ENCODE results near the gene TNS1.

Gene TNS1

DNA sequence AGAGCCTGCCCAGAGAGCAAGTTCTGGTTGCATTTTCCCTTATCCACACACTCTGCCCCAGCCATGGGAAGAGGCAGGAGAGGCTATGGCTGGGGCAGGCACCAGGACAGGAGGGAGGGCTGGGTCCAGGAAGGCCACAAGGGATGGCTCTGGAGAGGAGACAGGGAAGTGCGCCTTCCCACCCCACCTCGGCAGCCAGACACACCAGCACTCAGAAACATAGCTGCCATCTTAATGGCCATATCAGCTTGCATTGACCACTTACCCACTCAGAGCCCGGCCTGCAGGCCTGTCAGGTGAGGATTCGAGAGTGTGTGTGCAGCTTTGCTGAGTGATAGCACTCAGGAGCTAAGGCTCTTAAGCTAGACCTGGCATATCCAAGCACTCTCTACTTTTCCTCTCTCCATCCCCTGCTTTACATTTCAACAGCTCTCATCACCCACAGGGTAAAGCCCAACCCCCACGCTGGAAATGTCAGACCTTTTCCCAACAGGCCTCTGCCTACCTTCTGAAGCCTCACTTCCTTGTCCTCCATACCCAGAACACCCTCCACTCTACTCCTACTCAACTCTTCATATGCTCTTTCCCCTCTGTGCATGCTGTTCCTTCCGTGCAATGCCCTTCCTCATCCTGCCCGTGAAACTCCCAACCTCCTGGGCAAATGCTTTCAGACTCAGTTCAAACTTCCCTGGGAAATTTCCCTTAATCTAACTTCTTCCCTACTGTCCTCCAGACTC lies 147.9 kb downstream of the TNS1 start:
- intact Hi-C loops (cut with micrococcal nuclease), result no loop called here
- peaks cover 50% of the 10 kb centered on the region for H3K36me3 Mint-ChIP-seq (ENCODE audit: low read depth)
- peaks cover 61% of the 10 kb centered on the region for H3K27me3 Mint-ChIP-seq
- H3K27ac Mint-ChIP-seq, result no peak overlapping the region
- no peaks in the 10 kb centered on the region for H3K9me3 Mint-ChIP-seq
- H3K4me1 Mint-ChIP-seq (ENCODE audit: low read depth), result peaks cover 50% of the 10 kb centered on the region
- no peak overlapping the region for H3K4me3 Mint-ChIP-seq

GRCh38 chr2:217853961-217854360 lies 148.8 kb downstream of the TNS1 start:
- Mint-ChIP-seq H3K9me3 (no peaks in the 10 kb centered on the region), H3K4me3 (no peak overlapping the region), H3K36me3 (ENCODE audit: low read depth) (peaks cover 48% of the 10 kb centered on the region), H3K27me3 (peaks cover 68% of the 10 kb centered on the region), H3K4me1 (ENCODE audit: low read depth) (peaks cover 59% of the 10 kb centered on the region), H3K27ac (peak overlapping the region; percentile 3)
- intact Hi-C loops (cut with micrococcal nuclease), result no loop called here

DNA sequence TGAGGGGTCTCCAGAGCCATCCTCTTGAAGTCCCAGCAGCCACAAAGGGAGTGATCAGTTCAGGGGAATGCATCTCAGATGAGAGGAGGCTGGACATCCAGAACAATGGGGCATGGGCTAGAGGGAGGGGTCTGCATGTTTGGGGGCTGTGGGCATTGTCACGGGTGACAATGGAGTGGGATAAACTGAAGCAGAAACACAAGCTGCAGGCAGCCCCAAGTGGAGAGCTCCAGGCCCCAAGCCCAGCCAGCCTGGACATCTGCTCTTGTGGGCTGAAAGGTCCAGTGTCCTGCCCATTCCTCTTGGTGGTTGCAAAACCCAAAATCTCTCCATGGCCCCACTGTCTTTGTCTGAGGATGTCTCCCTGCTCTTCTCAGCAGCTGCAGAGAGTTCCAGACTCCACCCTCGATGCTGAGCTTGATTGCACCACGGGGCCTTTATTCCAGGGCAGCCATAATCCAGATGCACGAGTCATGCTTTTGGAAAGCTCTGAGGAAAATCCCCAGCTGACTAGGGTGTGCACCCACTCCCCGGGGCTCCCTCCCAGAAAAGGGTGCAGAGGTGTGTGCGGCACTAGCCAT lies 149.4 kb downstream of the TNS1 start:
- no peak overlapping the region for H3K4me3 Mint-ChIP-seq
- peak overlapping the region; percentile 3 for H3K27ac Mint-ChIP-seq
- H3K27me3 Mint-ChIP-seq, result peaks cover 69% of the 10 kb centered on the region
- H3K9me3 Mint-ChIP-seq, result no peaks in the 10 kb centered on the region
- peaks cover 48% of the 10 kb centered on the region for H3K36me3 Mint-ChIP-seq (ENCODE audit: low read depth)
- H3K4me1 Mint-ChIP-seq (ENCODE audit: low read depth), result peaks cover 64% of the 10 kb centered on the region
- intact Hi-C loops (cut with micrococcal nuclease), result no loop called here

DNA sequence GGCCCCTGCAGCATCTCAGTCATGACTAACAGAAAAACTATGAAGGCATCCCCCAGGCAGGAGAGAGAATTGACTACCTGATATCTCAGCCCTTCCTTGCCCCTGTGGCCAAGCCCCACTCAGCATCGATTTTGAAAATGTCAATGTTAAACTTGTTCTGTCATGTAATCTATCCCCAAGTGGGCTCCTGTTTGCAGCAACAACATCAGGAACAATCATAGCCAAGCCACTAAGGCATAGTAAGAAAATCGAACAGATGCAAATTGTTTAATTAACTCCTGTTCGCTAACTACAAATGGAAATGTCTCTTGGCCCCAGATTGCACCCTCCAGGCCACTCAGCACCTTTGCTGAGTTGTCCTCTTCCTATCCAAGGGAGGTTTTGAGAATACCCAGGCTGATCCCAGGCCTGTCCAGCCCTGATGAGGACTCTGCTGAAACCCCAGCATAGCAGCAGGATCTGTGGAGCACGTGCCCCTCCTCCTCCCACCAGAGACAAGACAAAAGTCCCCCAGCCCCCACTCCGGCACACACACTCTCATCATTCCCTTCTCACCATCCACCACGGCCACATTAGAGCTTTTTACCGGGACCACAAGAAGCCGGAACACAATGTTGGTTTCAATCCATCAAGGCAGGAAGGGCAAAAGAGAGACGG lies 150.1 kb downstream of the TNS1 start:
- Mint-ChIP-seq H3K27me3 (peaks cover 65% of the 10 kb centered on the region), H3K4me1 (ENCODE audit: low read depth) (peaks cover 66% of the 10 kb centered on the region)

DNA sequence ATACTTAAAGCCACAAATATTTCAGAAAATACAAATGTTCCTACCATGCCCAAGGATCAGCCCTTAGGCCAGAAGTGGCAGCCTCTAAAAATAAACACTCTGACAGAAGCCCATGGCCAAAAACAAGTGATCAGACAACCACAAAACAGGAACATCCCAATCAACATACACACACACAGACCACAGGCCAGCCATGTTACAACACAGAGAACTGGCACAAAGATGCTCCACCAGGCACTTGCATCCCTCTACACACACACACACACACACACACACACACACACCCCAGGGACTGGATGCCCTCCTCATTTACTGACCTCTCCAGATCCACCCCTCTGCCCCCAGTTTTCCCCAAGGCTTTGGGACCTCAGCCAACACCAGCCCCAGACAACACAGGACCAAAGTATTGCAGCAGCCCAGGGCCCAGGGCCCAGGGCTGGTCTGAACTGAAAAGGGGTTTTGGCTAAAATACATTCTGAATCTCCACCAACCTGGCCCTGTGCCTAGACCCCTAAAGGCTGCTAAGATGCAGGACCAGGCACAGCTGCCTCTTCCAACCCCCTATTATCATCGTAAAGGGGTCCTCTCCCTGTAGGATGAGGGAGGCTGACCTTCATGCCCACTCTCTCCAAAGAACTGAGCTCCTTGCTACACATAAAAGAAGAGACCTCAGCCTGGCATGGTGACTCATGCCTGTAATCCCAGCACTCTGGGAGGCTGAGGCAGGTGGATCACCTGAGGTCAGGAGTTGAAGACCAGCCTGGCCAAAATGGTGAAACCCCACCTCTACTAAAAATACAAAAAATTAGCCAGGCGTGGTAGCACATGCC lies 151.4 kb downstream of the TNS1 start:
- intact Hi-C loops (cut with micrococcal nuclease), result no loop called here
- Mint-ChIP-seq H3K4me3 (peak overlapping the region; percentile 40), H3K27me3 (peaks cover 60% of the 10 kb centered on the region), H3K9me3 (no peaks in the 10 kb centered on the region), H3K27ac (peak overlapping the region; percentile 88), H3K4me1 (ENCODE audit: low read depth) (peaks cover 78% of the 10 kb centered on the region), H3K36me3 (ENCODE audit: low read depth) (peaks cover 54% of the 10 kb centered on the region)

More for the DNA sequence above, 150.1 kb downstream of the TNS1 start:
- peak overlapping the region; percentile 3 for H3K27ac Mint-ChIP-seq
- no peaks in the 10 kb centered on the region for H3K9me3 Mint-ChIP-seq
- no peak overlapping the region for H3K4me3 Mint-ChIP-seq
- peaks cover 48% of the 10 kb centered on the region for H3K36me3 Mint-ChIP-seq (ENCODE audit: low read depth)
- intact Hi-C loops (cut with micrococcal nuclease), result no loop called here

- Mint-ChIP-seq H3K27me3 (peaks cover 46% of the 10 kb centered on the region), H3K27ac (peak overlapping the region; percentile 88), H3K4me3 (no peak overlapping the region), H3K4me1 (ENCODE audit: low read depth) (peaks cover 69% of the 10 kb centered on the region), H3K9me3 (no peaks in the 10 kb centered on the region), H3K36me3 (ENCODE audit: low read depth) (peaks cover 37% of the 10 kb centered on the region)
- intact Hi-C loops (cut with micrococcal nuclease), result loop anchor here (10.0 kb wide), 1 partner anchor 55 kb away; no protein-coding TSS in a partner anchor
Measured at GRCh38 chr2:217849154-217849975, 153.4 kb downstream of the TNS1 start.

GRCh38 chr2:217848351-217848957 lies 154.3 kb downstream of the TNS1 start:
- H3K27ac Mint-ChIP-seq, result peak overlapping the region; percentile 88
- peaks cover 38% of the 10 kb centered on the region for H3K27me3 Mint-ChIP-seq
- peaks cover 61% of the 10 kb centered on the region for H3K4me1 Mint-ChIP-seq (ENCODE audit: low read depth)
- intact Hi-C loops (cut with micrococcal nuclease), result loop anchor here (10.0 kb wide), 1 partner anchor 54 kb away; no protein-coding TSS in a partner anchor
- H3K9me3 Mint-ChIP-seq, result no peaks in the 10 kb centered on the region
- H3K36me3 Mint-ChIP-seq (ENCODE audit: low read depth), result peaks cover 28% of the 10 kb centered on the region
- no peak overlapping the region for H3K4me3 Mint-ChIP-seq

- Mint-ChIP-seq H3K4me1 (ENCODE audit: low read depth) (peaks cover 54% of the 10 kb centered on the region), H3K27ac (peak overlapping the region; percentile 56), H3K27me3 (peaks cover 30% of the 10 kb centered on the region), H3K36me3 (ENCODE audit: low read depth) (peaks cover 21% of the 10 kb centered on the region), H3K9me3 (no peaks in the 10 kb centered on the region), H3K4me3 (no peak overlapping the region)
- intact Hi-C loops (cut with micrococcal nuclease), result loop anchor here (10.0 kb wide), 1 partner anchor 53 kb away; no protein-coding TSS in a partner anchor
Measured at GRCh38 chr2:217847552-217848350, 155.0 kb downstream of the TNS1 start.

DNA sequence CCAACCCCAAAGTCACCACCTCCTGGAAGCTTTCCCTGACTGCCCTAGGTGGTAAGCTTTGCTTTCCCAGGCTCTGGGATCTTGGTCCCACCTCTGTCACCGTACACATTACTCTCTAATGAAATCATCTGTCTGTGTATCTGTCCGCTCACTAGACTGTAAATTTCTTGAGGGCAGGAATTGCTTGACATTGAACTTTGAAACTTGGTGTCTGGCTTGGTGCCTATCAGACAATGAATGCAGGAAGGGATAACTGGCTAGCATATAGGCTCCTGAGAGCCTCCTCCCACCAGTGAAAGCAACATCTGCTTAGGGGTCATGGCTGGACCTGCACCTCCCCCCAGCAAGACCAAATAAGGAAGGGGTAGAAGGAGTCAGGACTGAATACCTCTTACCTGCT lies 155.7 kb downstream of the TNS1 start:
- H3K36me3 Mint-ChIP-seq (ENCODE audit: low read depth), result peaks cover 20% of the 10 kb centered on the region
- H3K27me3 Mint-ChIP-seq, result peaks cover 24% of the 10 kb centered on the region
- no peaks in the 10 kb centered on the region for H3K9me3 Mint-ChIP-seq
- H3K4me1 Mint-ChIP-seq (ENCODE audit: low read depth), result peaks cover 52% of the 10 kb centered on the region
- intact Hi-C loops (cut with micrococcal nuclease), result loop anchor here (10.0 kb wide), 1 partner anchor 52 kb away; no protein-coding TSS in a partner anchor
- H3K4me3 Mint-ChIP-seq, result no peak overlapping the region
- peak overlapping the region; percentile 56 for H3K27ac Mint-ChIP-seq

- Mint-ChIP-seq H3K4me3 (no peak overlapping the region), H3K27me3 (peaks cover 20% of the 10 kb centered on the region), H3K36me3 (ENCODE audit: low read depth) (peaks cover 20% of the 10 kb centered on the region), H3K9me3 (no peaks in the 10 kb centered on the region), H3K27ac (peak overlapping the region; percentile 59), H3K4me1 (ENCODE audit: low read depth) (peaks cover 46% of the 10 kb centered on the region)
- intact Hi-C loops (cut with micrococcal nuclease), result loop anchor here (10.0 kb wide), 1 partner anchor 52 kb away; no protein-coding TSS in a partner anchor
Measured at GRCh38 chr2:217846321-217846743, 156.5 kb downstream of the TNS1 start.

DNA sequence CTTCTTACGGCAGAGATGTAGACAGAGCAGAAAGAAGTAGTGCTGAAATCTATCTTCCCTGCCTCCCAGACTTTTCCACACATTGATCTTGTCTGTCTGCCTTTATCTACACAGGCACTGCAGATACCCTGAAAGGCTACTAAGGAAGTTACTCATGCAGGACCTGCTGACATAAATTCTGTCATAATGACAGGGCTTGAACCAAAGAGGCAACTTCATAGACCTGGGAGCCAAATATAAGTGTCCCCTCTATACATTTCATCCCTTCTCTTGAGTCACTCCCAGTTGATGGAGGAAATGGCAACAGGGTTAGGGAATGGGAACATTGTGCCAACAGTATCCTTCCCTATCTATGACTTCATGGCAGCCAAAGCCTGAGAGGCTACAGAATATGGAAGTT lies 157.5 kb downstream of the TNS1 start:
- Mint-ChIP-seq H3K4me1 (ENCODE audit: low read depth) (peaks cover 36% of the 10 kb centered on the region), H3K9me3 (no peaks in the 10 kb centered on the region), H3K36me3 (ENCODE audit: low read depth) (peaks cover 20% of the 10 kb centered on the region), H3K4me3 (no peak overlapping the region), H3K27ac (no peak overlapping the region), H3K27me3 (peaks cover 20% of the 10 kb centered on the region)
- intact Hi-C loops (cut with micrococcal nuclease), result loop anchor here (10.0 kb wide), 1 partner anchor 50 kb away; no protein-coding TSS in a partner anchor

- peaks cover 30% of the 10 kb centered on the region for H3K4me1 Mint-ChIP-seq (ENCODE audit: low read depth)
- intact Hi-C loops (cut with micrococcal nuclease), result loop anchor here (10.0 kb wide), 1 partner anchor 50 kb away; no protein-coding TSS in a partner anchor
- peaks cover 14% of the 10 kb centered on the region for H3K27me3 Mint-ChIP-seq
- H3K4me3 Mint-ChIP-seq, result no peak overlapping the region
- H3K36me3 Mint-ChIP-seq (ENCODE audit: low read depth), result peaks cover 20% of the 10 kb centered on the region
- no peaks in the 10 kb centered on the region for H3K9me3 Mint-ChIP-seq
- no peak overlapping the region for H3K27ac Mint-ChIP-seq
Measured at GRCh38 chr2:217844696-217845095, 158.1 kb downstream of the TNS1 start.

All from dendritic cell treated with granulocyte-macrophage colony-stimulating factor and Interleukin-4, amounts not matched to agents 40 ng/mL and 50 ng/mL, for 4 days (primary cell).